Motor neuron (in vitro differentiated cells): Measurements from ENCODE around the gene EHBP1L1. TPM values are rescaled to one million over a fixed set of nuclear protein-coding genes. Genes with fewer than 3 reads are reported as not detected.
A peak's percentile ranks its signal among the peaks of the same experiment; 100 is the strongest.

Source experiments
- ATAC-seq, 8 experiments: fragments of 200-7000 bp; cut with Tn5 transposase; replicated peaks in 6 of 8; 2 replicates each; pipeline ENCODE4 v1.8.0; 2021; ENCODE audit warnings: mild to moderate bottlenecking in 8 of 8, moderate library complexity in 8 of 8
- H3K27ac ChIP-seq, 2 donors: fragments of 250-450 bp; sonication (Bioruptor Pico); 2 replicates each; pipeline ENCODE4 v1.9.0; 2021; ENCODE audit warnings: antibody characterized with exemption in 2 of 2, mild to moderate bottlenecking in 2 of 2, moderate library complexity in 1 of 2
- H3K4me1 ChIP-seq, 2 donors: fragments of 250-450 bp; sonication (Bioruptor Pico); replicated peaks in 1 of 2; 2 replicates each; pipeline ENCODE4 v1.6.1; 2021; ENCODE audit warnings: antibody characterized with exemption in 2 of 2, mild to moderate bottlenecking in 2 of 2, moderate library complexity in 1 of 2
- H3K4me3 ChIP-seq, 5 donors: fragments of 250-450 bp; sonication (Bioruptor Pico); 2 replicates each; pipeline ENCODE4 v1.9.0; 2021; ENCODE audit warnings: antibody characterized with exemption in 5 of 5, mild to moderate bottlenecking in 5 of 5, moderate library complexity in 4 of 5
- WGBS, 10 experiments: fragments of 450-650 bp; shearing (Covaris generic); methylation state at CpG; one replicate each; pipeline ENCODE4 v1.0.0; 2022; 5-methylcytosine and 5-hydroxymethylcytosine counted together
- in situ Hi-C, 9 experiments: fragments of 400-800 bp; cut with MboI; loops; one replicate each; pipeline ENCODE4 v1.15.0; 2021; ENCODE audit warnings: low sequenced_read_pairs in 9 of 9, low pct_unique_long_range_greater_than_20kb in 2 of 9; ENCODE audit not compliant: unreplicated experiment in 9 of 9
- total RNA-seq, 8 experiments: library from RNA; unstranded; fragments of 300-600 nt; gene quantifications; 2 replicates each; pipeline versions ENCODE4 v1.2.3 to v1.2.4, GENCODE V29; 2022

The EHBP1L1 gene
- total RNA-seq, 8 experiments from 2014 or later = 1.5 to 44.6 (median 5.5) TPM

- peaks cover 5 to 14% of the 10 kb centered on the region in 2 donors for H3K4me1 ChIP-seq
- WGBS, 10 experiments = 3 to 100% methylated on average over 1 to 12 of the region's 92 CpGs; no CpG with 5 or more reads in 8 of the 10 experiments
- in situ Hi-C loops = no loop called here
- H3K4me3 ChIP-seq = peak overlapping the region; percentile 8 to 42 (median 34)
- ATAC-seq = peak in 4 of 8 experiments; percentile 7 to 20 (median 9)
- no peak overlapping the region for H3K27ac ChIP-seq
Observed at GRCh38 chr11:65538915-65539743, 36.7 kb upstream of the EHBP1L1 start.

GRCh38 chr11:65539744-65540289 is 36.0 kb upstream of the EHBP1L1 start:
- ATAC-seq = peak in 1 of 8 experiments; percentile 75
- WGBS, 10 experiments = 33% methylated on average over 3 of the region's 60 CpGs; no CpG with 5 or more reads in 9 of the 10 experiments

DNA sequence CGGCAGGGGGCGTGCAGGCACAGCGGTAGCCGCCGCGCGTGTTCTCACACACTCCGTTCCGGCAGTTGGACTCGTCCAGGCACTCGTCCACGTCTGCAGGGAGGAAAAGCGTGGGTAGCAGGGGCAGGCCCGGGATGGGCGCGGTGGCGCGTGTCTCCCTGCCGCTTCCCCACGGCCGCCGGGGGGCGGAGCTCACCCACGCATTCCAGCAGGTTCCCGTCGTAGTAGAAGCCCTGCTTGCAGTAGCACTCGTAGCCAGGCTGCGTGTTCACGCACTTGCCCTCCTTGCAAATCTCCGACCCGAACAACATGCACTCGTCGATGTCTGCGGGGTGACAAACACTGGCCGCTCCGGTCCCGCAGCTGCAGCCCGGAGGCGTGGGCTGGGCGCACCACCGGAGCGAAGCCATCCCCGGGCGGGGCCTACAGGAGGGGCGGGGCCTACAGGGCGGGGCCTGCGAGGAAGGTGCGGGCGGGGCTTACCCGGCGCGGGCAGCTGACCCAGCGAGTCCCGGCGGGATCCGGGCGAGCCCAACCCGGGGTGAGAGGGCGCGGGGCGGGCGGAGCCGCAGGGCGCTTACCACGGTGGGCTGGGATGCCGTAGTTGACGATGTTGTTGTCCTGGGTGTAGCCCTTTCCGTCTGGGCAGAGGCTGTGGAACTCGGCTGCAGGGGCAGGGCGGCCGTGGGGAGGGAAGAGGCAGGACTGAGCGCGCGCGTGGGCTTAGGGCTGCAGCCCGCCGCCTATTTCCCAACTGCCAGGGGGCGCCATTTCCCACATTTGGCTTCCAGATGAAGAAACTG is 35.4 kb upstream of the EHBP1L1 start:
- Histone ChIP-seq H3K4me1 (peaks cover 5 to 14% of the 10 kb centered on the region in 2 donors), H3K4me3 (peak overlapping the region; percentile 27 to 42 (median 34)), H3K27ac (peak overlapping the region in 1 of 2 donors; percentile 30)
- in situ Hi-C loops = no loop called here
- WGBS, 10 experiments = 0% methylated on average over 3 to 8 of the region's 78 CpGs; no CpG with 5 or more reads in 8 of the 10 experiments
- peak; percentile 74 to 83 (median 82) for ATAC-seq

More at GRCh38 chr11:65539744-65540289, 36.0 kb upstream of the EHBP1L1 start:
- Histone ChIP-seq H3K4me3 (peak overlapping the region; percentile 27 to 42 (median 34)), H3K4me1 (peaks cover 5 to 14% of the 10 kb centered on the region in 2 donors), H3K27ac (no peak overlapping the region)
- in situ Hi-C loops = no loop called here

DNA sequence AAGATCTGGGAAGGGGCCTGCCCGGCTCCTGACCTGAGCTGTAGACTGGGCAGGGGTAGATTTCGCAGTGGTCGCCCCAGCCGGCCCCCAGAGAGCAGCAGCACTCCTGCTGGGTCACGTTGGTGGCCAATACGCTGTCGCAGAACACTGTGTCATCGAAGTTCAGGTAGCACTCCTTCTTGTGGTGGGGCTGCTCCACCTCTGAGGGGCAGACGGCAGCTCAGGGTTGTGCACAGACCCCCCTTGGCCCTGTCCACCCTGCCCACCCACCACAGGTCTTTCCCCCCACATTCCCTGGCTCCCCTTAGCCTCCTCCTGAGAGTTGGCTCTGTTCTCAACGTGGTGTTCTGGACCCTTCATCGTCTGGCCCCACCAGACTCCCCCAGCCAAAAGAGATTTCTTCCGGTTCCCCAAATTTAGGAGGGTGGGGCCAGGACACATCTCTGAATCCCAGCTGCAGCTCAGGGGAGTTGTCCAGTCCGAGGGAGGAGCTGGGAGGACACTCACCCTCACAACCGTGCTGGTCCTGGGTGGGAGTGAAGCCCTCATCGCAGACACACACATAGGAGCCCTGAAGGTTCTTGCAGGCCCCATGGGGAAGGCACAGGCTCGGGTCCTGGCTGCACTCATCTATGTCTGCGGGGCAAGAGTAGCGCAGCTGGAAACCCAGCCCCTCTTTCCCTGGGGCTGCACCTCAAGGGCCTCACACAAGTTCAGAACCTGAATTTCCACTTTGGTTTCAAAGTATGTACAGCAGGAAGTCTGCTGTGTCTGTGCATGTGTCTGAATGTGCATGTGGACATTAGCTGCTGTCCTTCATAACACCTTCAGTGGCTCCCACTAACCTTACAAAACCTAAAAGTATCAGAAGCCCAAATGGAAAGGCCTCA is 34.5 kb upstream of the EHBP1L1 start:
- ATAC-seq = no peak
- in situ Hi-C loops = no loop called here
- Histone ChIP-seq H3K4me1 (peaks cover 11 to 14% of the 10 kb centered on the region in 2 donors), H3K27ac (no peak overlapping the region), H3K4me3 (peak overlapping the region in 4 of 5 donors; percentile 30 to 42 (median 34))
- 20 to 100% (median 56%) methylated on average over 1 to 5 of the region's 18 CpGs; no CpG with 5 or more reads in 4 of the 10 experiments for WGBS, 10 experiments

DNA sequence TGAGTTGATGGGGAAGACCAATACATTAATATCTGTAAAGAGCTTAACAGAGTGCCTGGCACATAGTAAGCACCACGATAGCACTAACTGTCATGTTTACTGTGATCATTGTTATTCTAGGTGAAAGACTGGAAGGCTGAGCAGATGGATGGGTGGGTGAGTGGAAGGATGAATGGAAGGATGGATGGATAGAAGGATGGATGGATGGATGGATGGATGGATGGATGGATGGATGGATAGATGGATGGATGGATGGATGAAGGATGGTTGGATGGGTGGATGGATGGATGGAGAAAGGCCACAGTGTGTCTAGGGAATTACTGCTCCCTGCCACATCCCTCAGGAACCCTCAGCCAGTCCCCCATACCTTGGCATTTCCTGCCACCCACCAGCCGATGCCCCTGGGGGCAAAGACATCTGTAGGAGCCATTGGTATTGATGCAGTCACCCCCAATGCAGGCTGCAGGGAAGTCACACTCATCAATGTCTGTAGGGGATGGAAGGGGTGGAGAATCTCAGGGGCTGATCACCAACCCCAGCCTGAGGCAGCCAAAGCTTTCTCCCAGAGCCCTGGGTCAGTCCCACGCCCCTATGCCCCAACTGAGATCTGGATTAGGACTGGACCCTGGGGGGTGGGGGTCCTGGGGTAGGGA is 33.0 kb upstream of the EHBP1L1 start:
- whole genome bisulfite sequencing, 10 experiments = 33 to 100% (median 75%) methylated on average over 1 of the region's 3 CpGs; no CpG with 5 or more reads in 5 of the 10 experiments
- in situ Hi-C loops = no loop called here
- Histone ChIP-seq H3K27ac (no peak overlapping the region), H3K4me3 (no peak overlapping the region), H3K4me1 (peaks cover 13 to 17% of the 10 kb centered on the region in 2 donors)
- no peak for ATAC-seq

- peak overlapping the region in 2 of 5 donors; percentile 28 to 31 for H3K4me3 ChIP-seq
- peaks cover 0 to 12% of the 10 kb centered on the region in 2 donors for H3K4me1 ChIP-seq
- WGBS, 10 experiments = 0 to 94% (median 60%) methylated on average over 1 to 4 of the region's 4 CpGs; no CpG with 5 or more reads in 3 of the 10 experiments
- in situ Hi-C loops = no loop called here
- no peak overlapping the region for H3K27ac ChIP-seq
- ATAC-seq = peak in 5 of 8 experiments; percentile 1 to 6 (median 1)
Observed at GRCh38 chr11:65545853-65546216, 30.0 kb upstream of the EHBP1L1 start.

GRCh38 chr11:65546217-65546958 is 29.5 kb upstream of the EHBP1L1 start:
- in situ Hi-C loops = no loop called here
- H3K4me1 ChIP-seq = peaks cover 0 to 12% of the 10 kb centered on the region in 2 donors
- H3K4me3 ChIP-seq = peak overlapping the region; percentile 21 to 31 (median 25)
- 1 to 80% (median 13%) methylated on average over 1 to 22 of the region's 64 CpGs; no CpG with 5 or more reads in 7 of the 10 experiments for WGBS, 10 experiments
- H3K27ac ChIP-seq = no peak overlapping the region
- ATAC-seq = peak in 6 of 8 experiments; percentile 15 to 85 (median 81)

- Histone ChIP-seq H3K4me3 (no peak overlapping the region), H3K27ac (no peak overlapping the region), H3K4me1 (peaks cover 0 to 12% of the 10 kb centered on the region in 2 donors)
- 33 to 80% (median 45%) methylated on average over 1 to 8 of the region's 52 CpGs; no CpG with 5 or more reads in 7 of the 10 experiments for WGBS, 10 experiments
- in situ Hi-C loops = no loop called here
- peak in 1 of 8 experiments; percentile 4 for ATAC-seq
Observed at GRCh38 chr11:65547446-65548125, 28.3 kb upstream of the EHBP1L1 start.

- no peak for ATAC-seq
- in situ Hi-C loops = no loop called here
- WGBS, 10 experiments = 60 to 89% (median 80%) methylated on average over 1 to 3 of the region's 3 CpGs; no CpG with 5 or more reads in 7 of the 10 experiments
- H3K4me3 ChIP-seq = no peak overlapping the region
- no peak overlapping the region for H3K27ac ChIP-seq
- peaks cover 2 to 18% of the 10 kb centered on the region in 2 donors for H3K4me1 ChIP-seq
Observed at GRCh38 chr11:65548395-65548794, 27.5 kb upstream of the EHBP1L1 start.

- ATAC-seq = no peak
Observed at GRCh38 chr11:65549096-65549495, 26.8 kb upstream of the EHBP1L1 start.

More at GRCh38 chr11:65549096-65549495, 26.8 kb upstream of the EHBP1L1 start:
- in situ Hi-C loops = no loop called here
- 60 to 100% (median 87%) methylated on average over 1 to 2 of the region's 3 CpGs; no CpG with 5 or more reads in 4 of the 10 experiments for WGBS, 10 experiments
- H3K4me1 ChIP-seq = peaks cover 9 to 25% of the 10 kb centered on the region in 2 donors
- H3K27ac ChIP-seq = no peak overlapping the region
- H3K4me3 ChIP-seq = no peak overlapping the region
